Neuron (in vitro differentiated cells): ENCODE data around the gene KIAA1614.

ENCODE experiments used
- H2AFZ ChIP-seq: one replicate; pipeline ENCODE4 v1.6.1; 2013; ENCODE audit warnings: low read depth, mild to moderate bottlenecking, inconsistent platforms, low read length, moderate library complexity
- H3K27me3 ChIP-seq: one replicate; pipeline ENCODE4 v1.6.1; 2013; ENCODE audit warnings: low read length; ENCODE audit not compliant: insufficient read depth
- H3K36me3 ChIP-seq: one replicate; pipeline ENCODE4 v1.6.1; 2013; ENCODE audit warnings: low read length; ENCODE audit not compliant: insufficient read depth
- H3K4me1 ChIP-seq: one replicate; pipeline ENCODE4 v1.6.1; 2013; ENCODE audit warnings: low read length; ENCODE audit not compliant: insufficient read depth
- H3K4me3 ChIP-seq: 2 replicates; pipeline ENCODE4 v1.5.1; 2013; ENCODE audit warnings: mild to moderate bottlenecking, low read length, moderate library complexity
- H3K9me3 ChIP-seq: one replicate; pipeline ENCODE4 v1.6.1; 2013; ENCODE audit warnings: low read length

The KIAA1614 gene

GRCh38 chr1:180933141-180933540 is 20.4 kb downstream of the KIAA1614 start:
- H3K36me3 ChIP-seq: no peaks in the 10 kb centered on the region
- H3K4me1 ChIP-seq: peaks cover 6% of the 10 kb centered on the region
- H2AFZ ChIP-seq: no peak overlapping the region
- peaks cover 4% of the 10 kb centered on the region for H3K9me3 ChIP-seq
- no peaks in the 10 kb centered on the region for H3K27me3 ChIP-seq
- no peak overlapping the region for H3K4me3 ChIP-seq

- Histone ChIP-seq H3K36me3 (no peaks in the 10 kb centered on the region), H2AFZ (no peak overlapping the region), H3K4me3 (no peak overlapping the region), H3K9me3 (peaks cover 7% of the 10 kb centered on the region), H3K4me1 (no peaks in the 10 kb centered on the region), H3K27me3 (no peaks in the 10 kb centered on the region)
These were observed 21.9 kb downstream of the KIAA1614 start for GRCh38 chr1:180934563-180934962.

DNA sequence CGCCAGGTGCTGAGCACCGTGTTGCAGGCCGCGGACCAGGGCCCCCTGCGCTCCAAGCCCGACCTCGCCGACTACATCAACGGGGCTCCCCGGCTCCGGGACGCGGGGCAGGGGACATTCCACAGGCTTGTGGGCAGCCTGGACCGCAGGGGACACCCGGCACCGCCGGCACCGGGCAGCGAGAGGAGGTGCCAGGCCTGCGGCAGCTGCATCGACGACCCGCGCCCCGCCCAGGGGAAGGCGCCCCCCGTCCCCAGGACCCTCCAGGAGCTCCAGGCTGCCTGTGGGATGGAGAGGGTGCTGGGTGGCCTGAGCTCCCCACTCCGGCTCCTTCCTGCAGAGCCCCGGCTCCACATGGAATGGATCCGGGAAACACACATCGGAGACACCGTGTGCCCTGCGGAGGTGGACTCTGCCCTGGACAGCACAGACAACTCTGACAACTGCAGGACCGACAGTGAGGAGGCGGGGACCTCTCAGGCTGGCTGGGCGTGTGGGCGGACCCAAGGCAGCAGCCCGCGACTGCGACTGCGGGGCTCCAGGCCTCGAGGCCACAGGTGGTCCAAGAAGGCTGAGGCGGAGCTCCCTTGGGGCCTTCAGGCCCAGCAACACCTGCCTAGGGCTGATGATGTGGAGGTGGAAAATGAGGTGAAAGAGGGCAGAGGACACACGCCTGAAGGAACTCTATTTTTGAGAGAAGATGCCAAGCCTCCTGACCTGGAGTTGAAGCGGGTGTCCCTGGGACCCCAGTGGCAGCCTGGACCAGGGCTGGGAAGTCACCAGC is 22.8 kb downstream of the KIAA1614 start:
- peaks cover 7% of the 10 kb centered on the region for H3K9me3 ChIP-seq

GRCh38 chr1:180936110-180937011 is 23.7 kb downstream of the KIAA1614 start:
- Histone ChIP-seq H3K9me3 (peaks cover 7% of the 10 kb centered on the region), H2AFZ (no peak overlapping the region), H3K4me1 (no peaks in the 10 kb centered on the region), H3K27me3 (no peaks in the 10 kb centered on the region), H3K36me3 (no peaks in the 10 kb centered on the region), H3K4me3 (no peak overlapping the region)

More for the DNA sequence above, 22.8 kb downstream of the KIAA1614 start:
- Histone ChIP-seq H3K36me3 (no peaks in the 10 kb centered on the region), H2AFZ (no peak overlapping the region), H3K4me1 (no peaks in the 10 kb centered on the region), H3K4me3 (no peak overlapping the region), H3K27me3 (no peaks in the 10 kb centered on the region)

- Histone ChIP-seq H3K4me3 (no peak overlapping the region), H3K36me3 (no peaks in the 10 kb centered on the region), H2AFZ (no peak overlapping the region)
These were observed 24.3 kb downstream of the KIAA1614 start for GRCh38 chr1:180937012-180937372.

GRCh38 chr1:180937624-180938225 is 25.0 kb downstream of the KIAA1614 start:
- Histone ChIP-seq H3K36me3 (peaks cover 2% of the 10 kb centered on the region), H3K9me3 (peaks cover 14% of the 10 kb centered on the region), H3K27me3 (no peaks in the 10 kb centered on the region), H2AFZ (no peak overlapping the region), H3K4me1 (no peaks in the 10 kb centered on the region), H3K4me3 (no peak overlapping the region)

More at GRCh38 chr1:180937012-180937372, 24.3 kb downstream of the KIAA1614 start:
- Histone ChIP-seq H3K27me3 (no peaks in the 10 kb centered on the region), H3K9me3 (peaks cover 7% of the 10 kb centered on the region), H3K4me1 (no peaks in the 10 kb centered on the region)

DNA sequence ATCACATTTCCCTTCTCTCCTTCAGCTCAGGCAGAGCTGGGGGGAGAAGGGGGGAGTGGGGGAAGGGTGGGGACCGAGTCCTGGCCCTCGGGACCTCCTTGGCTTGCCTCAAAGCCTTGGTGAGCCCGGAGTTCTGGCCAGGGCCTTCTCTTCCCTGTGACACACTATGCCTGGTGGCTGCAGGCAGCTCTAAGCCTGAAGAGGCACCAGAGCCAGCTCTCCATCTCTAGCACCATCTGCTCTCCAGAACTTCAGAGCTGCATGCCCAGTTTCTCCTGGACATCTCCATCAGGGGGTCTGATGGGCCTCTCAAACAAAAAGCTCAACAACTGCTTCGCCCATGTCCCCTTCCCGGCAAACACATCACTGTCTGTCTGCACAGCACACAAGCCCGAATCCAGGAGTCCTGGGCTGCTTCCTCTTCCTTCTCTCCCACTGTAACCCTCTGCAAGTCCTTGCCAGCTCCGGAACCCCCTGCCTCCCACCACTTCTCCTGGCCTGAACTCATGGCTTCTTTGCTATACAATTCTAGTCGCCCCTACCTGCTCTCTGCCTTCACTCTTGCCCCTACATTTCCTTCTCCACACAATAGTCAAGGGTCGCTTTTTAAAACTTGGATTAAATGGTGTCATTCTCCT is 26.5 kb downstream of the KIAA1614 start:
- H3K4me1 ChIP-seq: no peaks in the 10 kb centered on the region
- H3K27me3 ChIP-seq: no peaks in the 10 kb centered on the region
- H3K9me3 ChIP-seq: peaks cover 14% of the 10 kb centered on the region
- H2AFZ ChIP-seq: no peak overlapping the region
- H3K36me3 ChIP-seq: peaks cover 4% of the 10 kb centered on the region
- H3K4me3 ChIP-seq: no peak overlapping the region

GRCh38 chr1:180939711-180940103 is 27.0 kb downstream of the KIAA1614 start:
- no peak overlapping the region for H2AFZ ChIP-seq
- no peak overlapping the region for H3K4me3 ChIP-seq
- peaks cover 8% of the 10 kb centered on the region for H3K36me3 ChIP-seq
- H3K9me3 ChIP-seq: peaks cover 18% of the 10 kb centered on the region
- H3K4me1 ChIP-seq: no peaks in the 10 kb centered on the region
- no peaks in the 10 kb centered on the region for H3K27me3 ChIP-seq

- Histone ChIP-seq H3K4me3 (no peak overlapping the region), H3K9me3 (peaks cover 22% of the 10 kb centered on the region), H3K27me3 (no peaks in the 10 kb centered on the region), H2AFZ (no peak overlapping the region), H3K4me1 (no peaks in the 10 kb centered on the region), H3K36me3 (peaks cover 8% of the 10 kb centered on the region)
These were observed 27.7 kb downstream of the KIAA1614 start for GRCh38 chr1:180940445-180940844.

- peaks cover 11% of the 10 kb centered on the region for H3K36me3 ChIP-seq
- no peak overlapping the region for H2AFZ ChIP-seq
- peaks cover 27% of the 10 kb centered on the region for H3K9me3 ChIP-seq
- H3K27me3 ChIP-seq: no peaks in the 10 kb centered on the region
- no peak overlapping the region for H3K4me3 ChIP-seq
- H3K4me1 ChIP-seq: no peaks in the 10 kb centered on the region
These were observed 29.0 kb downstream of the KIAA1614 start for GRCh38 chr1:180941518-180942275.

- H3K36me3 ChIP-seq: peaks cover 19% of the 10 kb centered on the region
- H2AFZ ChIP-seq: no peak overlapping the region
- H3K4me1 ChIP-seq: no peaks in the 10 kb centered on the region
These were observed 32.5 kb downstream of the KIAA1614 start for GRCh38 chr1:180945151-180945550.

GRCh38 chr1:180945551-180945950 is 32.9 kb downstream of the KIAA1614 start:
- Histone ChIP-seq H3K36me3 (peaks cover 23% of the 10 kb centered on the region), H3K27me3 (no peaks in the 10 kb centered on the region), H3K4me3 (no peak overlapping the region), H2AFZ (no peak overlapping the region), H3K4me1 (no peaks in the 10 kb centered on the region), H3K9me3 (peaks cover 41% of the 10 kb centered on the region)

More at GRCh38 chr1:180945151-180945550, 32.5 kb downstream of the KIAA1614 start:
- no peak overlapping the region for H3K4me3 ChIP-seq
- H3K9me3 ChIP-seq: peaks cover 41% of the 10 kb centered on the region
- H3K27me3 ChIP-seq: no peaks in the 10 kb centered on the region
